Lower leg skin (tissue), 3 donors: ENCODE data around the gene TICRR.

Experiments used
- POLR2A ChIP-seq, 2 donors: fragments of 450-650 bp; IDR thresholded peaks; one replicate each; pipeline ENCODE4 v1.6.1; 2016 to 2017; ENCODE audit warnings: antibody characterized with exemption in 2 of 2, mild to moderate bottlenecking in 1 of 2, moderate library complexity in 1 of 2
- TF ChIP-seq, protein P1 (sequence below), 3 donors: fragments of 450-650 bp; IDR thresholded peaks; one replicate each; pipeline ENCODE4 v1.5.1; 2016; ENCODE audit warnings: antibody characterized with exemption in 3 of 3, mild to moderate bottlenecking in 3 of 3, moderate library complexity in 2 of 3

DNA sequence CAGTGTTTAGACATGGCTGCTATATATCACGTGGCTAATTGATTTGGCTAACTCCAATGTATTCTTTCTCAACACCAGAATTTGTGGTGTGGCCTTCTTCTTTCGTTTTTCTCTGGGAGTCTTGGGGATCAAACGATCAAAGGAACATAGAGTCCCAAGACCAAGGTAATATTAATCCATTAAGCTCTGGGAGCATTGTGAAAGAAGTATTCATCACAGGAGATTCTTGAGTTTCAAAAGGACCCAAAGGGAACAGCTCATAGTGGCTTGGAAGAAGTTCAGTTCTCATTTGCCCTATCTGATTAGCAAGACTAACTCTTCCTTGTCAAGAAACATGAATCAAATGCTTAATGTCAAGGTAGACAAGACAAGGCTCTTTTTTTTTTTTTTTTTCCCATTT is 32.9 kb upstream of the TICRR start:
- TF ChIP-seq, protein P1, sequence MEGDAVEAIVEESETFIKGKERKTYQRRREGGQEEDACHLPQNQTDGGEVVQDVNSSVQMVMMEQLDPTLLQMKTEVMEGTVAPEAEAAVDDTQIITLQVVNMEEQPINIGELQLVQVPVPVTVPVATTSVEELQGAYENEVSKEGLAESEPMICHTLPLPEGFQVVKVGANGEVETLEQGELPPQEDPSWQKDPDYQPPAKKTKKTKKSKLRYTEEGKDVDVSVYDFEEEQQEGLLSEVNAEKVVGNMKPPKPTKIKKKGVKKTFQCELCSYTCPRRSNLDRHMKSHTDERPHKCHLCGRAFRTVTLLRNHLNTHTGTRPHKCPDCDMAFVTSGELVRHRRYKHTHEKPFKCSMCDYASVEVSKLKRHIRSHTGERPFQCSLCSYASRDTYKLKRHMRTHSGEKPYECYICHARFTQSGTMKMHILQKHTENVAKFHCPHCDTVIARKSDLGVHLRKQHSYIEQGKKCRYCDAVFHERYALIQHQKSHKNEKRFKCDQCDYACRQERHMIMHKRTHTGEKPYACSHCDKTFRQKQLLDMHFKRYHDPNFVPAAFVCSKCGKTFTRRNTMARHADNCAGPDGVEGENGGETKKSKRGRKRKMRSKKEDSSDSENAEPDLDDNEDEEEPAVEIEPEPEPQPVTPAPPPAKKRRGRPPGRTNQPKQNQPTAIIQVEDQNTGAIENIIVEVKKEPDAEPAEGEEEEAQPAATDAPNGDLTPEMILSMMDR (IDR thresholded peaks at IDR 0.05), result no peak
- no peak for TF ChIP-seq POLR2A (IDR thresholded peaks at IDR 0.05)
